ENCODE measurements around the gene GATA2.

The GATA2 gene

GRCh38 chr3:128483657-128484403, 9.2 kb downstream of the GATA2 start:
- Histone ChIP-seq H3K27ac (ENCODE audit: insufficient read depth, low read depth, low read length, poor library complexity, severe bottlenecking) (no peak overlapping the region), H3K9me3 (ENCODE audit: control insufficient read depth, low read length) (no peaks in the 10 kb centered on the region), H3K27me3 (ENCODE audit: control insufficient read depth, insufficient read depth, low read length, poor library complexity, severe bottlenecking) (peaks cover 100% of the 10 kb centered on the region), H3K4me3 (ENCODE audit: insufficient read depth, low read depth, low read length) (no peak overlapping the region), H3K4me1 (ENCODE audit: control insufficient read depth, insufficient read depth, low read length) (peaks cover 54% of the 10 kb centered on the region), H3K36me3 (ENCODE audit: control insufficient read depth, insufficient read depth, low read length) (no peaks in the 10 kb centered on the region)
- 0% methylated on average over 26 of the region's 26 CpGs for WGBS, 2 experiments

GRCh38 chr3:128482666-128483656, 10.0 kb downstream of the GATA2 start:
- Histone ChIP-seq H3K4me3 (ENCODE audit: insufficient read depth, low read depth, low read length) (no peak overlapping the region), H3K9me3 (ENCODE audit: control insufficient read depth, low read length) (no peaks in the 10 kb centered on the region), H3K36me3 (ENCODE audit: control insufficient read depth, insufficient read depth, low read length) (no peaks in the 10 kb centered on the region), H3K4me1 (ENCODE audit: control insufficient read depth, insufficient read depth, low read length) (peaks cover 48% of the 10 kb centered on the region), H3K27me3 (ENCODE audit: control insufficient read depth, insufficient read depth, low read length, poor library complexity, severe bottlenecking) (peaks cover 98% of the 10 kb centered on the region), H3K27ac (ENCODE audit: insufficient read depth, low read depth, low read length, poor library complexity, severe bottlenecking) (no peak overlapping the region)
- WGBS, 2 experiments: 2 to 3% methylated on average over 29 to 31 of the region's 33 CpGs

- Histone ChIP-seq H3K27ac (ENCODE audit: insufficient read depth, low read depth, low read length, poor library complexity, severe bottlenecking) (no peak overlapping the region), H3K4me3 (ENCODE audit: insufficient read depth, low read depth, low read length) (no peak overlapping the region), H3K4me1 (ENCODE audit: control insufficient read depth, insufficient read depth, low read length) (peaks cover 44% of the 10 kb centered on the region), H3K9me3 (ENCODE audit: control insufficient read depth, low read length) (no peaks in the 10 kb centered on the region), H3K36me3 (ENCODE audit: control insufficient read depth, insufficient read depth, low read length) (no peaks in the 10 kb centered on the region), H3K27me3 (ENCODE audit: control insufficient read depth, insufficient read depth, low read length, poor library complexity, severe bottlenecking) (peaks cover 96% of the 10 kb centered on the region)
- WGBS, 2 experiments: 5 to 7% methylated on average over 11 of the region's 11 CpGs
Observed at GRCh38 chr3:128482175-128482574, 10.8 kb downstream of the GATA2 start.

- H3K36me3 ChIP-seq (ENCODE audit: control insufficient read depth, insufficient read depth, low read length): no peaks in the 10 kb centered on the region
- H3K4me3 ChIP-seq (ENCODE audit: insufficient read depth, low read depth, low read length): no peak overlapping the region
- 11 to 13% methylated on average over 19 of the region's 19 CpGs for WGBS, 2 experiments
- no peak overlapping the region for H3K27ac ChIP-seq (ENCODE audit: insufficient read depth, low read depth, low read length, poor library complexity, severe bottlenecking)
- H3K27me3 ChIP-seq (ENCODE audit: control insufficient read depth, insufficient read depth, low read length, poor library complexity, severe bottlenecking): peaks cover 89% of the 10 kb centered on the region
- peaks cover 37% of the 10 kb centered on the region for H3K4me1 ChIP-seq (ENCODE audit: control insufficient read depth, insufficient read depth, low read length)
- H3K9me3 ChIP-seq (ENCODE audit: control insufficient read depth, low read length): no peaks in the 10 kb centered on the region
Observed at GRCh38 chr3:128481438-128481942, 11.5 kb downstream of the GATA2 start.

GRCh38 chr3:128480717-128481437, 12.1 kb downstream of the GATA2 start:
- no peaks in the 10 kb centered on the region for H3K36me3 ChIP-seq (ENCODE audit: control insufficient read depth, insufficient read depth, low read length)
- H3K4me3 ChIP-seq (ENCODE audit: insufficient read depth, low read depth, low read length): no peak overlapping the region
- 83 to 86% methylated on average over 27 of the region's 27 CpGs for WGBS, 2 experiments
- peaks cover 31% of the 10 kb centered on the region for H3K4me1 ChIP-seq (ENCODE audit: control insufficient read depth, insufficient read depth, low read length)
- no peaks in the 10 kb centered on the region for H3K9me3 ChIP-seq (ENCODE audit: control insufficient read depth, low read length)
- H3K27ac ChIP-seq (ENCODE audit: insufficient read depth, low read depth, low read length, poor library complexity, severe bottlenecking): no peak overlapping the region
- H3K27me3 ChIP-seq (ENCODE audit: control insufficient read depth, insufficient read depth, low read length, poor library complexity, severe bottlenecking): peaks cover 87% of the 10 kb centered on the region

- Histone ChIP-seq H3K27me3 (ENCODE audit: control insufficient read depth, insufficient read depth, low read length, poor library complexity, severe bottlenecking) (peaks cover 87% of the 10 kb centered on the region), H3K27ac (ENCODE audit: insufficient read depth, low read depth, low read length, poor library complexity, severe bottlenecking) (no peak overlapping the region), H3K4me1 (ENCODE audit: control insufficient read depth, insufficient read depth, low read length) (peaks cover 30% of the 10 kb centered on the region), H3K9me3 (ENCODE audit: control insufficient read depth, low read length) (no peaks in the 10 kb centered on the region), H3K4me3 (ENCODE audit: insufficient read depth, low read depth, low read length) (no peak overlapping the region), H3K36me3 (ENCODE audit: control insufficient read depth, insufficient read depth, low read length) (no peaks in the 10 kb centered on the region)
- WGBS, 2 experiments: 64 to 70% methylated on average over 11 of the region's 11 CpGs
Observed at GRCh38 chr3:128480278-128480677, 12.7 kb downstream of the GATA2 start.

- no peak overlapping the region for H3K27ac ChIP-seq (ENCODE audit: insufficient read depth, low read depth, low read length, poor library complexity, severe bottlenecking)
- no peaks in the 10 kb centered on the region for H3K36me3 ChIP-seq (ENCODE audit: control insufficient read depth, insufficient read depth, low read length)
- no peak overlapping the region for H3K4me3 ChIP-seq (ENCODE audit: insufficient read depth, low read depth, low read length)
- H3K27me3 ChIP-seq (ENCODE audit: control insufficient read depth, insufficient read depth, low read length, poor library complexity, severe bottlenecking): peaks cover 87% of the 10 kb centered on the region
- 78 to 80% methylated on average over 10 of the region's 10 CpGs for WGBS, 2 experiments
- peaks cover 28% of the 10 kb centered on the region for H3K4me1 ChIP-seq (ENCODE audit: control insufficient read depth, insufficient read depth, low read length)
- no peaks in the 10 kb centered on the region for H3K9me3 ChIP-seq (ENCODE audit: control insufficient read depth, low read length)
Observed at GRCh38 chr3:128479558-128480086, 13.4 kb downstream of the GATA2 start.

- no peaks in the 10 kb centered on the region for H3K36me3 ChIP-seq (ENCODE audit: control insufficient read depth, insufficient read depth, low read length)
- H3K4me3 ChIP-seq (ENCODE audit: insufficient read depth, low read depth, low read length): no peak overlapping the region
- H3K4me1 ChIP-seq (ENCODE audit: control insufficient read depth, insufficient read depth, low read length): peaks cover 22% of the 10 kb centered on the region
- no peaks in the 10 kb centered on the region for H3K9me3 ChIP-seq (ENCODE audit: control insufficient read depth, low read length)
- H3K27ac ChIP-seq (ENCODE audit: insufficient read depth, low read depth, low read length, poor library complexity, severe bottlenecking): no peak overlapping the region
- WGBS, 2 experiments: 74 to 77% methylated on average over 11 of the region's 11 CpGs
- H3K27me3 ChIP-seq (ENCODE audit: control insufficient read depth, insufficient read depth, low read length, poor library complexity, severe bottlenecking): peaks cover 87% of the 10 kb centered on the region
Observed at GRCh38 chr3:128478576-128479506, 14.2 kb downstream of the GATA2 start.

- Histone ChIP-seq H3K4me3 (ENCODE audit: insufficient read depth, low read depth, low read length) (no peak overlapping the region), H3K27me3 (ENCODE audit: control insufficient read depth, insufficient read depth, low read length, poor library complexity, severe bottlenecking) (peaks cover 87% of the 10 kb centered on the region), H3K4me1 (ENCODE audit: control insufficient read depth, insufficient read depth, low read length) (peaks cover 8% of the 10 kb centered on the region), H3K27ac (ENCODE audit: insufficient read depth, low read depth, low read length, poor library complexity, severe bottlenecking) (no peak overlapping the region), H3K9me3 (ENCODE audit: control insufficient read depth, low read length) (no peaks in the 10 kb centered on the region), H3K36me3 (ENCODE audit: control insufficient read depth, insufficient read depth, low read length) (no peaks in the 10 kb centered on the region)
- WGBS, 2 experiments: 90 to 91% methylated on average over 5 of the region's 5 CpGs
Observed at GRCh38 chr3:128476659-128477058, 16.3 kb downstream of the GATA2 start.

Data from ectodermal cell (in vitro differentiated cells).